DMS53 (cell line): ENCODE results near the gene CSHL1.
"Not testable (repeated sequence)": the region's sequence is repeated elsewhere in the genome, so short reads cannot be mapped to it uniquely, and the experiment has no call there.

Experiments
- DNase-seq: peaks from one replicate; lab custom pipeline; 2025; lab: John Stamatoyannopoulos, UW

Gene CSHL1

GRCh38 chr17:63885119-63885518 is 25.9 kb downstream of the CSHL1 start:
- DNase-seq = not testable (repeated sequence)

GRCh38 chr17:63882626-63883126 is 28.4 kb downstream of the CSHL1 start:
- peak; percentile 42 for DNase-seq

GRCh38 chr17:63881935-63882601 is 29.0 kb downstream of the CSHL1 start, which contains the start of gene GH2:
TSS of gene GH2 (minus strand) at chr17:63881944. CDS start at chr17:63881801, 143 bp downstream.
- peak; percentile 63 for DNase-seq

GRCh38 chr17:63881337-63881736 is 29.7 kb downstream of the CSHL1 start:
- peak; percentile 41 for DNase-seq

- DNase-seq = no peak
Measured at GRCh38 chr17:63880706-63881105, 30.4 kb downstream of the CSHL1 start.

- not testable (repeated sequence) for DNase-seq
Measured at GRCh38 chr17:63878413-63878812, 32.6 kb downstream of the CSHL1 start.

- not testable (repeated sequence) for DNase-seq
Measured at GRCh38 chr17:63874693-63875092, 36.4 kb downstream of the CSHL1 start.

GRCh38 chr17:63874061-63874626 is 36.9 kb downstream of the CSHL1 start:
- DNase-seq = not testable (repeated sequence)

- not testable (repeated sequence) for DNase-seq
Measured at GRCh38 chr17:63873577-63873976, 37.5 kb downstream of the CSHL1 start, which contains the start of gene CSH2. TSS of gene CSH2 (minus strand) at chr17:63873677. CDS start at chr17:63873614, 63 bp downstream.

GRCh38 chr17:63871646-63872365 is 39.3 kb downstream of the CSHL1 start:
- DNase-seq = not testable (repeated sequence)

- not testable (repeated sequence) for DNase-seq
Measured at GRCh38 chr17:63870292-63870665, 40.8 kb downstream of the CSHL1 start.

- not testable (repeated sequence) for DNase-seq
Measured at GRCh38 chr17:63869491-63870291, 41.4 kb downstream of the CSHL1 start.

GRCh38 chr17:63866625-63867024 is 44.4 kb downstream of the CSHL1 start:
- DNase-seq = not testable (repeated sequence)
